Naive thymus-derived CD8-positive, alpha-beta T cell (primary cell): Measurements from ENCODE around the gene FAT1. TPM values are rescaled to one million over a fixed set of nuclear protein-coding genes. Genes with fewer than 3 reads are reported as not detected.
"Not testable (repeated sequence)": the region's sequence is repeated elsewhere in the genome, so short reads cannot be mapped to it uniquely, and the experiment has no call there.

Experiments
- ATAC-seq, 2 donors: fragments of 150-1000 bp; cut with Tn5 transposase in 1 of 2; sonication (Bioruptor Pico), chemical (Tn5 transposase) in 1 of 2; 1 replicate in 1 of 2; 2 replicates in 1 of 2; pipeline ENCODE4 v1.10.0; 2021; ENCODE audit warnings: mild to moderate bottlenecking in 2 of 2, moderate library complexity in 2 of 2
- POLR2A ChIA-PET: fragments of 350-600 bp; sonication (Branson Sonifier 250); formaldehyde crosslinking; loops from one replicate; lab custom pipeline; 2021; ENCODE audit warnings: antibody characterized with exemption; lab: Charles Lee
- DNase-seq, 10 donors: peaks; one replicate each; pipeline versions ENCODE4 v3.0.0 to v3.0.0-alpha.2; 2020 to 2022
- H3K27ac Mint-ChIP-seq, 10 donors: one replicate each; pipeline ENCODE4 v1.8.0; 2020 to 2022; ENCODE audit warnings: mild to moderate bottlenecking in 10 of 10, mixed read lengths in 10 of 10, moderate library complexity in 4 of 10, inconsistent platforms in 1 of 10
- H3K27me3 Mint-ChIP-seq, 5 donors: one replicate each; pipeline ENCODE4 v1.8.0; 2021 to 2022; ENCODE audit warnings: mixed read lengths in 5 of 5
- H3K36me3 Mint-ChIP-seq, 3 donors: one replicate each; pipeline ENCODE4 v1.8.0; 2020 to 2022; ENCODE audit warnings: mixed read lengths in 3 of 3, mild to moderate bottlenecking in 2 of 3, inconsistent platforms in 1 of 3
- H3K4me1 Mint-ChIP-seq, 4 donors: one replicate each; pipeline ENCODE4 v1.8.0; 2021 to 2022; ENCODE audit warnings: mixed read lengths in 4 of 4
- H3K4me3 Mint-ChIP-seq, 10 donors: one replicate each; pipeline ENCODE4 v1.8.0; 2020 to 2022; ENCODE audit warnings: mild to moderate bottlenecking in 10 of 10, mixed read lengths in 10 of 10, moderate library complexity in 6 of 10, inconsistent platforms in 1 of 10
- H3K9me3 Mint-ChIP-seq, 9 donors: one replicate each; pipeline ENCODE4 v1.8.0; 2020 to 2022; ENCODE audit warnings: mixed read lengths in 9 of 9, mild to moderate bottlenecking in 3 of 9, inconsistent platforms in 1 of 9, moderate library complexity in 1 of 9
- polyA plus RNA-seq, 3 donors: library from polyadenylated mRNA; unstranded; fragments of 300-500 nt; fragmentation: Illumina TruSeq; gene quantifications; one replicate each; pipeline ENCODE4 v1.2.3, GENCODE V29; 2021
- total RNA-seq, 8 experiments: library from RNA in 2 of 8; stranded (reverse) in 2 of 8; gene quantifications; one replicate each; pipeline ENCODE4 v1.2.3 and lab custom pipeline; 2021 to 2026

The FAT1 gene
- total and polyA plus RNA-seq, 5 experiments from 2014 or later: not detected

GRCh38 chr4:186676531-186677161 lies 47.0 kb downstream of the FAT1 start:
- no peak for ATAC-seq
- H3K4me3 Mint-ChIP-seq: no peak overlapping the region
- no peaks in the 10 kb centered on the region for H3K36me3 Mint-ChIP-seq
- no peak overlapping the region for H3K27ac Mint-ChIP-seq
- peaks cover 0 to 6% (median 2%) of the 10 kb centered on the region in 9 donors for H3K9me3 Mint-ChIP-seq
- no peak for DNase-seq
- POLR2A ChIA-PET: no interaction called here
- peaks cover 0 to 1% (median 0%) of the 10 kb centered on the region in 5 donors for H3K27me3 Mint-ChIP-seq
- H3K4me1 Mint-ChIP-seq: no peaks in the 10 kb centered on the region

GRCh38 chr4:186669735-186670134 lies 53.9 kb downstream of the FAT1 start:
- Mint-ChIP-seq H3K36me3 (no peaks in the 10 kb centered on the region), H3K27ac (no peak overlapping the region), H3K4me3 (no peak overlapping the region), H3K9me3 (peaks cover 0 to 4% (median 0%) of the 10 kb centered on the region in 9 donors), H3K27me3 (peaks cover 0 to 7% (median 0%) of the 10 kb centered on the region in 5 donors), H3K4me1 (no peaks in the 10 kb centered on the region)
- ATAC-seq (no peak), DNase-seq (no peak)
- POLR2A ChIA-PET: no interaction called here

DNA sequence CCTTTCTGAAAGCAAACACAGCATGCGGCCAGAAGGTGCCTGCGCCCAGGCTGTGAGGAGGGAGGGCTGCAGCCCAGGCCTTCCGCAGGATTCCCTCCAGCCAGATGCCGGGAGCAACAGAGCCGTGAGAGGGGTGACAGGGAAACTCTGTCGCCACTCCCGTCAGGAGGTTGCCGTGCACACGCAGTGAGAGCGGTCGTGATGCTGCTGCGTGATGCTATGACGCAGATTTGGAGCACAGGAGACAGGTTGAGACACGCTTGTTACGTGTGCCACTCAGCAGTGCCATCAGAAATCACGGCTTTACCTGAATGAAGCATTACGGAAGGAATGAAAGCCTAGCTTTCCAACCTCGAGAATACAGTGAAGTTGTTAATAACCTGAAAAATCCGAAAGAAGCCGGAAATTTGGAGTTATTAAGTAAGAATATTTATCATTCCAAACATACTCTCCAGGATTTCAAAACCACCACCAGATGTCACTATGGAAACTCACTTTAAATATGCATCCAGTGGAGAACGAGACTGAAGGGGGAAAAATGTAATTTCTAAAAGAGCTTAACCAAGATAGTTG lies 54.4 kb downstream of the FAT1 start:
- H3K4me1 Mint-ChIP-seq: no peaks in the 10 kb centered on the region
- no peak overlapping the region for H3K4me3 Mint-ChIP-seq
- ATAC-seq (no peak), DNase-seq (no peak)
- no peaks in the 10 kb centered on the region for H3K36me3 Mint-ChIP-seq
- peaks cover 0 to 4% (median 0%) of the 10 kb centered on the region in 9 donors for H3K9me3 Mint-ChIP-seq
- H3K27me3 Mint-ChIP-seq: peaks cover 0 to 7% (median 0%) of the 10 kb centered on the region in 5 donors
- H3K27ac Mint-ChIP-seq: no peak overlapping the region
- POLR2A ChIA-PET: no interaction called here

DNA sequence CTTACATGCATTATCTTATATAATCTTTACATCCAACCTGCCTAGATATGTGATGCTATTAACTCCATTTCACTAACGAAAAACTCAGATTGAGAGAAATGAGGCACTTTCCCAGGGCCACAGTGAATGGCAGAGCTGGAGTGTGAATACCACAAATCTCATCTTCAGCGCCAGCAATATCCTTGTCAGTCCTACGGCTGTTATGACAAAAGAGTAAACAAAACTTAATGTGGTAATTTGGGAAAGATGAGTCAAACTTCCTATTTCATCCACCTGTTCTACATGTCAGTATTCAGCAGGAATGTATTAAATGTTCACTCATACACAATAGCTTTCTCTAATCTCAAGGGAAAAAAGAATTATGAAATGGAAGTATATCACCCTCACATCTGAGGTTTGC lies 56.9 kb downstream of the FAT1 start:
- POLR2A ChIA-PET: no interaction called here
- H3K4me1 Mint-ChIP-seq: no peaks in the 10 kb centered on the region
- DNase-seq: no peak
- no peak overlapping the region for H3K4me3 Mint-ChIP-seq
- H3K27me3 Mint-ChIP-seq: peaks cover 0 to 7% (median 0%) of the 10 kb centered on the region in 5 donors
- no peaks in the 10 kb centered on the region for H3K36me3 Mint-ChIP-seq
- H3K9me3 Mint-ChIP-seq: peaks cover 0 to 4% (median 0%) of the 10 kb centered on the region in 9 donors
- no peak overlapping the region for H3K27ac Mint-ChIP-seq
- ATAC-seq: no peak

DNA sequence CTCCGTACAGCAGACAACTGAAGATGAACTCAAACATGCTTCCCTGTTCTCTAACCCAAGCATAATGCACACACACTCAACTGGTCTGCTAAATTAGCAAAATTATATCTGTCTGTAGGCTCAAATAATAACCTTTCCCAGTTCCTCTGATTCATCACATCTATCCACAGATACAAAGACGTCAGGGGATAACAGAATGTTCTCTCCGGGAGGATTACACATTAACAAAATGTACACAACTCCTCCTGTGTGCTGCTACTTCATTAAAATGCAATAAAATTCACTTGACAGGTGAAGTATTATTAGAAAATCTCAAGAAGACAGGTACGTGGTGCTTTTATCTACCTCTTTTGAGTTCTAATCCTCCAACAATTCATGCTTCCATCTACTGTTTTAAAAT lies 57.4 kb downstream of the FAT1 start:
- peaks cover 0 to 7% (median 0%) of the 10 kb centered on the region in 5 donors for H3K27me3 Mint-ChIP-seq
- H3K4me3 Mint-ChIP-seq: no peak overlapping the region
- H3K36me3 Mint-ChIP-seq: no peaks in the 10 kb centered on the region
- no peaks in the 10 kb centered on the region for H3K4me1 Mint-ChIP-seq
- DNase-seq: no peak
- peaks cover 0 to 4% (median 0%) of the 10 kb centered on the region in 9 donors for H3K9me3 Mint-ChIP-seq
- POLR2A ChIA-PET: no interaction called here
- ATAC-seq: no peak
- no peak overlapping the region for H3K27ac Mint-ChIP-seq

DNA sequence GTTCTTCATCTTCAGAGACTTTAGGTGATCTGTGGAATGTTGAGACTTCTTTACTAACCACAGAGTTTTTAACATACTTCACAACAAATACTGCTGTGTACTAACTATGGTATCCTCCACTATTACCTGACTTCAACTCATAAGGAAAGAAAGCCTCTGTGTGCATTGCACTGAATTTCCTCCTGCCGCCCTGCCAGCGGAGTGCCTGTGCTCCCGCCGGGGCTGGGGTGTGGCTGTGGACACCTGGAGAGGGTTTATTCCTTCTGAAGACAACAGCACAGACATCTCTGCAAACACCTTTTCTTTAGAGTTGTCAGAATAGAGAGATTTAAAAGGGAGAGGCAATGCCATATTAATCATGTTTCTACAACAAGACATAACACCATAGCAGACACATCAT lies 63.3 kb downstream of the FAT1 start:
- POLR2A ChIA-PET: no interaction called here
- Mint-ChIP-seq H3K4me3 (no peak overlapping the region), H3K36me3 (no peaks in the 10 kb centered on the region), H3K9me3 (peaks cover 0 to 4% (median 0%) of the 10 kb centered on the region in 9 donors), H3K27ac (no peak overlapping the region), H3K27me3 (no peaks in the 10 kb centered on the region), H3K4me1 (no peaks in the 10 kb centered on the region)
- no peak for DNase-seq
- no peak for ATAC-seq

DNA sequence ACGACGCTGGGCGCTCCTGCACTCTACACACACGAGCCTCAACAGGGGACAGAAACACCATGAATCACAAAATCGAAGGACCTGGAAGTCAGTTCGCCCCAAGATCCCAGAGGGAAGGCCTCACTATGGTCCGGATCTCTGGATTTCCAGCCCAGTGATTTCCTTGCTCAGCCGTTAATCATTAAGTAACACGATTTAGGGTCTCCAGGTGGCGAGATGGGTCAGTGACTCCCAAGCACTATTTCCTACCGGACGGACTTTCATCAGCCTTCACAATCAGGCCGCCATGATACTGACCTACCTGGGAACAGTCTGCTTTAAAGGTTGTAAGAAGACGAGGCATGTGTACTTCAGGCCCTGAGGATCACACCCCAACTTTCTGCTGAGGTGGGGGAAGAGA lies 63.7 kb downstream of the FAT1 start:
- ATAC-seq: no peak

GRCh38 chr4:186659456-186659855 lies 64.2 kb downstream of the FAT1 start:
- H3K4me1 Mint-ChIP-seq, H3K27me3 Mint-ChIP-seq, DNase-seq, ATAC-seq, H3K27ac Mint-ChIP-seq, POLR2A ChIA-PET, H3K4me3 Mint-ChIP-seq, H3K9me3 Mint-ChIP-seq, H3K36me3 Mint-ChIP-seq: not testable (repeated sequence)

More for the DNA sequence above, 63.7 kb downstream of the FAT1 start:
- no peaks in the 10 kb centered on the region for H3K4me1 Mint-ChIP-seq
- POLR2A ChIA-PET: no interaction called here
- no peak overlapping the region for H3K27ac Mint-ChIP-seq
- no peak overlapping the region for H3K4me3 Mint-ChIP-seq
- no peak for DNase-seq
- no peaks in the 10 kb centered on the region for H3K36me3 Mint-ChIP-seq
- H3K9me3 Mint-ChIP-seq: peaks cover 0 to 4% (median 0%) of the 10 kb centered on the region in 9 donors
- H3K27me3 Mint-ChIP-seq: no peaks in the 10 kb centered on the region

DNA sequence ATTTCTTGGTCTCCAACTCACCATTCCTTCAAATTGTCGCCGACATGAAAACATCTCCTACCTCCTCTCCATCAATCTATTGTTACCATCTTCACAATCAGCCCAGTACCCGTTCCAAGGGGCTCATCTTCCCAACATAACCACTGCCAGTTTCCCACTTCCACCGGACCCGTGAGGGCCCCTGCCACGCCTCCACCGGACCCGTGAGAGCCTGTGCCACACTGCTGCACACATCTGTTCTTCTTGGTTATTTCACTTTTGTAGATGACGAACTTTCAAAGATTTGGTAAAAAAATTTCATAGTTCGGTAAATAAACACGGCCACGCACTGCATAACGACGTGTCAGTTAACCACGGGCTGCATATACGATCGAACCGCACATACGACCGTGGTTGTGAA lies 65.0 kb downstream of the FAT1 start:
- Mint-ChIP-seq H3K36me3 (no peaks in the 10 kb centered on the region), H3K27me3 (no peaks in the 10 kb centered on the region), H3K4me3 (no peak overlapping the region), H3K4me1 (no peaks in the 10 kb centered on the region), H3K27ac (no peak overlapping the region), H3K9me3 (peaks cover 0 to 4% (median 0%) of the 10 kb centered on the region in 9 donors)
- ATAC-seq (no peak), DNase-seq (no peak)
- POLR2A ChIA-PET: no interaction called here

- Mint-ChIP-seq H3K27ac (no peak overlapping the region), H3K27me3 (no peaks in the 10 kb centered on the region), H3K36me3 (no peaks in the 10 kb centered on the region), H3K9me3 (peaks cover 0 to 4% (median 0%) of the 10 kb centered on the region in 9 donors), H3K4me3 (no peak overlapping the region), H3K4me1 (no peaks in the 10 kb centered on the region)
- POLR2A ChIA-PET: no interaction called here
- DNase-seq (no peak), ATAC-seq (no peak)
Measured at GRCh38 chr4:186657764-186658163, 65.9 kb downstream of the FAT1 start.

DNA sequence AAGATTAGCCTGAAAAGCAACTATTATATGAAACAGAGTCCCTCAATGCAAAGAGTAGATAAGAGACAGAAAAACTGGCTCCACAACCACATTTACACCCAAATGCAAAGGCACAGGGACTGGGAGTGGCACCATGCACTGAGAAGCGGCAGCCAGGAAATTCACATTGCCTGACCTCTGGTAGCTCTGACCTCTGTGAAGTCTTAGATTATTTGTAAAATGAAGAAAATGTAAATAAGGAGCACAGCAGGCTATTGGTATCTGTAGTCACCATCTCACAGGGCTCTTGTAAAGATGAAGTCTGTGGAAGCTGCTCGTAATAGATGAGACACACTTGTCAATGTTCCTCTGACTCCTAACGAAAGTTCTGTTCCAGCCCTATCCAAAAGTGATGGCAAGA lies 69.7 kb downstream of the FAT1 start:
- Mint-ChIP-seq H3K36me3 (no peaks in the 10 kb centered on the region), H3K27ac (no peak overlapping the region), H3K27me3 (peaks cover 0 to 9% (median 2%) of the 10 kb centered on the region in 5 donors), H3K9me3 (peaks cover 0 to 3% (median 0%) of the 10 kb centered on the region in 9 donors), H3K4me3 (no peak overlapping the region), H3K4me1 (no peaks in the 10 kb centered on the region)
- DNase-seq (no peak), ATAC-seq (no peak)
- POLR2A ChIA-PET: no interaction called here

- POLR2A ChIA-PET: no interaction called here
- no peaks in the 10 kb centered on the region for H3K36me3 Mint-ChIP-seq
- ATAC-seq (no peak), DNase-seq (no peak)
- no peak overlapping the region for H3K27ac Mint-ChIP-seq
- H3K9me3 Mint-ChIP-seq: peaks cover 0 to 3% (median 0%) of the 10 kb centered on the region in 9 donors
- H3K4me1 Mint-ChIP-seq: no peaks in the 10 kb centered on the region
- no peak overlapping the region for H3K4me3 Mint-ChIP-seq
- H3K27me3 Mint-ChIP-seq: peaks cover 0 to 11% (median 2%) of the 10 kb centered on the region in 5 donors
Measured at GRCh38 chr4:186651624-186652023, 72.0 kb downstream of the FAT1 start.

DNA sequence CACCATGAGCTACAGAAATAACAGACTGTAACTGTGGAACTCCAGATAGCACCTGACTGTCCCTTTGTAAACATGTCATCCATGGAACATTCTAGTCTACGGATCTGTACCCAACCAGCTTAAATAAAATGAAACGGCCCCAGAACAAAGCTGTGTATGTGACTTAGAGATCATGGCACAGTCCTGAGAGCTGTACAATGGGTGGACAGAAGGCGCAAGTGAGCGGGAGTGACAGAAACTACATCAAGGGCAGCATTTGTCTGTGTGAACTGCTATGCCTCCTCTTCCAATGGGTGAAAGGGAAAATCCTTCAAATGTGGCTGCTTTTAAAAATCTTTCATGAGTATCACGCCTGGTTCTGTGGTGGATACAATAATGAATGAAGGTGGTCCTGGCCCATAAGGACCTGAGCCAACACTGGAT lies 72.5 kb downstream of the FAT1 start:
- ATAC-seq (no peak), DNase-seq (no peak)
- Mint-ChIP-seq H3K4me3 (no peak overlapping the region), H3K9me3 (peaks cover 0 to 3% (median 0%) of the 10 kb centered on the region in 9 donors), H3K36me3 (no peaks in the 10 kb centered on the region), H3K4me1 (no peaks in the 10 kb centered on the region), H3K27ac (no peak overlapping the region), H3K27me3 (peaks cover 0 to 11% (median 2%) of the 10 kb centered on the region in 5 donors)
- POLR2A ChIA-PET: no interaction called here
